ENCODE measurements around the gene POC1A.
"Not testable (repeated sequence)": the region's sequence is repeated elsewhere in the genome, so short reads cannot be mapped to it uniquely, and the experiment has no call there.

Gene POC1A

DNA sequence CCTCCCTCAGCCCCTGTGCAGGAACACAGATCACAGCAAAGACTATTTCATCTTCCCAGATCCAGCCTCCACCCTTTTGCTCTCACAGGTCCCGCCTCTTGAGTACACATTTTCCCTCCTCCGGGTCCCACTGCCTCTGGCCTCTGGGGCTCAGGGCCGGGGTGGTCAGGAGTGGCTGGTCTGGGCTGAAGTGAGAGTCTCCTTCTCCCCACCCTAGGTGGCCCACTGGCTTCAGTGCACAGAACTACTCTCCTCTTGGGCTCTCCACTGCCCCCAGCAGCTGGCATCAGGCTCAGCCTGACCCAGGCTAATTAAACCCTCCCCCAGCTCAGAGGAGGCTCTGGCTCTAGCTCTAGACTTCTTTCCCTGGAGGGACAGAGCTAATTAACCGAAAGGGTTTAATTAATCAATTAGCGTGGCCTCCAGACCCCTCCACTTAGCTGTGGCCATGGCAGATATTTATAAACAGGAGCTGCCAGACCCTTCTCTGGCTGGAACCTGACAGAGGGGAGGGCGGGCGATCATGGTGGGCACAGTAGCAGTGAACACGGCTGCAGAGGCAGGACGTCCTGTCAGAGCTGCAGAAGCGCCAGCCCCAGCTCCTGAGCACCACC lies 113.0 kb downstream of the POC1A start:
- no peak for DNase-seq

DNA sequence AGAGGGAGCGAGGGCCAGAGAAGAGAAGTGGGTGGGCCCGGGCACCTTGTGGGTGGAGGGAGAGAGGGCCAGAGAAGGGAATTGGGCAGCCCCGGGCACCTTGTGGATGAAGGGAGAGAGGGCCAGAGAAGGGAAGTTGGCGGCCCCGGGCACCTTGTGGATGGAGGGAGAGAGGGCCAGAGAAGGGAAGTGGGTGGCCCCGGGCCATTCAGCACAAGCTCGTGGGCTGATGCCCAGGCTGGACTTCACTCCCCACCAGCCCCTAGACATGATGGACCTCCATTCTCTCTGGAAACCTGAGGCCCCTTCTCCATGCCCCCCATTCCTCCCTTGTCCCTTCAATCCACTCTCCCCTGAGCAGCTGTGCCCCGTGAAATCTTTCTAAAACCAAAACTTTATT lies 113.6 kb downstream of the POC1A start:
- no peak for DNase-seq

DNA sequence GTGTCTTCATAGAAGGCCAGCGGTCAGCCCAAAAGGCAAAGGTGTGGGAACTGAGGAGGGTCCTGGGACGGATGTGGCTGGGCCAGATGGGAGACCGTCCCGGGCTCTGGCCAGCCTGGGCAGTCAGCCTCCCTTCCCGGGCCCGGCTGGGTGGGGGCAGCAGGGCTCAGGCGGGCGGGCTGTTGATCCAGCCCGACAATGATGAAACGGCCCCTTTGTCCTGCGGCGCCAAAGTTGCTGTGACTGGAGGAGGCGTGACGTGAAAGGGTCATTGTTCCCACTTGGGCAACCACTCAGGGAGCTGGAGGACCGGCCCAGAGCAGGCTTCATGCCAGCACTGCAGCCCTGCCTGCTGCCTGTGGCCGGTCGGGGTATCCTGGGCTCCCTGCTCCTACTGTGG lies 114.4 kb downstream of the POC1A start:
- DNase-seq = no peak

DNA sequence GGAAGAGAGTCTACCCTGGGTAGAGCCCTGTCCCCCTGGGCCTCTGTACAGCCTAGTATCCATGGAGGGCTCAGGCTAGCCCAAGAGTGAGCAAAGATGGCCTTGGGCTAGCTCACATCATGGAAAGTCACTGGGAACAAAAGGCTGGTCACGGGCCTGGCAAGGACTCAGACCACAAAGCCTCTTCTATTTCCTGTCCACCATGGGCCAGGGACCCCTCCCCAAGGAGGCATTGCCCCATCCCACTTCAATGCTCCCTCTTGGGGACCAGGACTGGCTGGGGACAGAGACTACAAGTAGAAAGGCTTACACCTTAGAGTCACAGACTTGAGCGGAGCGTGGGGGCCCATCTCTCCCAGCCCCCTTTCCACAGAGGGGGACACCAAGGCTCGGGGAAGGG lies 114.8 kb downstream of the POC1A start:
- DNase-seq = no peak

DNA sequence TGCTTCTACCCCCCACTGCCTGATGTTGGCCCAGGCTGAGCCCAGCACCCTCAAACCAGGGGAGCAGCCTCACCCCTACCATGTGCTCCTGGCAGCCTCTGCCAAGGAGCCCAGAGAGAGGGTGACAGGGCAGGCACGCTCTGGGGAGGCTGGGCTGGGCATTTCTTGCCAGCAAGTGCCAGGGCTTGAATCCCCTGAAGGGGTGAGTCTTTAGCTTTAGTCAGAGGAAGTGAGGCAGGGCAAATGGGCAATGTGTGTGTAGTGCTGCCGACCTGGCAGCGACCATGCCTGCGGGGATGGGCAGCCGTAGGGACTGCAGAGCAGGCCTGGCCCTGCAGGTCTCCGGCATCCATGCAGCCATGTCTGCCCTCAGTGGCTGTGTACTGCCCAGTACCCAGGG lies 116.0 kb downstream of the POC1A start:
- DNase-seq = no peak

DNA sequence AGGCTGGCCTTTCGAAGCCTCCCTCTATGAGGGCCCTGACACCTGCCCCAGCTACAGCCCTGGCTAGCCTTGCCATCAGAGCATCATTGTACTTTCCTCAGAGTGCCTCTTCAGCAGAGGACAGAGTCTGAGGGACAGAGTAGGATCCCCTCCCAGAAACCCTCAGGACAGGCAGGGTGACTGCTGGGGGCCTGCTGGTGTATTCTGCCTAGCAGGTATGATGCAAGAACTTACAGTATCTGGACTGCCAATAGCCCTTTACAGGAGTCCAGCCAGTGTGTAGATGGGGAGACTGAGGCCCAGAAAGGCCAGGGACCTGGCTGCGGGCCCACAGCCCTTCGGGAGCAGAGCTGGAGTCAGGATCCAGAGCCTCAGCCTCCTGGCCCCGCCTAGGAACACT lies 116.9 kb downstream of the POC1A start:
- no peak for DNase-seq

DNA sequence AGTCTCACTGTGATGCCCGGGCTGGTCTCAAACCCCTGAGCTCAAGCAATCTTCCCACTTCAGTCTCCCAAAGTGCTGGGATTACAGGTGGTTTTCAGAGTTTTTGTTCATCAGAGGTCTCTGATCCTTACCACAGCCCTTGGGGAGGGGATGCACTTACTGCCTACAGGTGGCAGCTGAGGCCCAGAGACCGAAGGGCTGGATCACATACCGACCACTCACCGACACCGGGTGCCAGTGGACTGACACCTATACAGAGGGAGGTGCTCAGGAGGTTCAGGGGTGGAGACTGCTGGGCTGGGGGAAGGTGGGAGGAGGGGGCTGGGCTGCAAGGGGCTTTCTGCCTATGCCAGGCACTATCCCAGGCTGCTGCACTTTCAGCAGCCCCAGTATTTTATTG lies 117.4 kb downstream of the POC1A start:
- peak; percentile 22 to 48 for DNase-seq

- DNase-seq = no peak
These were observed 118.0 kb downstream of the POC1A start for GRCh38 chr3:52036222-52036694.

DNA sequence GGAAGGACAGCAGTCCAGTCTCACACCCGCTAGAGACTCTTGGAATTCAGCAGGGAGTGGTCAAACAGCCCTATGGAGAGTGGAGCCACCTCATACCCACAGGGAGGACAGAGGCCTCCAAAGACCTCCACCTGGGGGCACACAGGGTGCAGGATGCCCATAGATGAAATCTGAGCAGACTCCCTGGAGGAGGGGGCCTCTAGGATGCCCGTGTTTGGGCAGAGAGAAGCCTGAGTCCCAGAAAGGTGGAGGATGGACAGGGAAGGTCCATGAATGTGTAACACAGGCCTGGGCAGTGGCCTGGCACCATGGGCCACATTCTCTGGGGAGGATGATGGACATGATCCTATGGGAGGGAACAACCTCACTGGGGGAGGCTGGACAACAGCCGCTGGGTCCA lies 119.6 kb downstream of the POC1A start:
- no peak for DNase-seq

DNA sequence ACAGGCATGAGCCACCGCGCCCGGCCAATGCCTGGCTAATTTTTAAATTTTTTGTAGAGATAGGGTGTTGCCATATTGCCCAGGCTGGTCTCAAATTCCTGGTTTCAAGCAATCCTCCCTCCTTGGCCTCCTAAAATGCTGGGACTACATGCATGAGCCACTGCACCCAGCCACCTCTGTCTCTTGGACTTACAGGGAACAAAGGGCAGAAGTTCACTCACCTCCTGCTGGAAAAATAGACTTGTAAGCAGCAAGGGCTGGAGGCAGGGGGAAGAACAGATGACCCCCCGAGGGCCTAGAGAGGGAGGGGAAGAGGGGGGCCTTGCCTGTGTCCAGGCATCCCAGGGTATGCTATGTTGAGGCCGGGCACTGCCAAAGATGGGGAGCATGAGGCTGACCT lies 120.0 kb downstream of the POC1A start:
- no peak for DNase-seq

- not testable (repeated sequence) for DNase-seq
These were observed 120.5 kb downstream of the POC1A start for GRCh38 chr3:52033748-52034147.

- DNase-seq = no peak
These were observed 121.4 kb downstream of the POC1A start for GRCh38 chr3:52032702-52033408.

- no peak for DNase-seq
These were observed 122.3 kb downstream of the POC1A start for GRCh38 chr3:52031896-52032295.

DNA sequence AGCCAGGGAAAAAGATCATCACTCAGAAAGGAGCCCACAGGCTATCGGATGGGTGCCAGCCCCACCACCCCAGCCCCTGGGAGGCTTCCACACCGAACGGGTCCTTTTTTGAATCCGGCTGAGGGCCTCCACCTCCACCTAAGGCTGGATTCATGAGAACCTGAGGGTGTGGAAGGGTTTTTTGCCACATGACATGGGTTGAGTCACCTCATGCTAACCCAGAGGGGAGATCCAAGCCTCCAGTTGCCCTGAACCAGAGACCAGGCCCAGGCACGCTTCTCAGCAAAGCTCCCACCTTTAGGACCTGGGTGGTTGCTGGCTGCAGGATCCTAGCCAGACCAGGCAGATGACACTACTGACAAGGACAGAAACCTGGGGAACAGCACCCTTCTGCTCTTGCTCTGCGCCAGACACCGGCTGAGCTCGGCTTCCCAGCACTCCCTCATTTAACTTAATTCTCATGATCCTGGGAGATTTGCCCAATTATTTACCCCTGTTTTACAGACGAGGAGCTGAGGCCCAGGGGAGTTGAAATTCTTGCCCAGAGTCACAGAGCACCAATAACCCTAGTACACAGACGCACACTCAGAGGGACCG lies 123.4 kb downstream of the POC1A start:
- no peak for DNase-seq

GRCh38 chr3:52029535-52029934 lies 124.7 kb downstream of the POC1A start:
- DNase-seq = no peak

- no peak for DNase-seq
These were observed 125.2 kb downstream of the POC1A start for GRCh38 chr3:52029053-52029452.

DNA sequence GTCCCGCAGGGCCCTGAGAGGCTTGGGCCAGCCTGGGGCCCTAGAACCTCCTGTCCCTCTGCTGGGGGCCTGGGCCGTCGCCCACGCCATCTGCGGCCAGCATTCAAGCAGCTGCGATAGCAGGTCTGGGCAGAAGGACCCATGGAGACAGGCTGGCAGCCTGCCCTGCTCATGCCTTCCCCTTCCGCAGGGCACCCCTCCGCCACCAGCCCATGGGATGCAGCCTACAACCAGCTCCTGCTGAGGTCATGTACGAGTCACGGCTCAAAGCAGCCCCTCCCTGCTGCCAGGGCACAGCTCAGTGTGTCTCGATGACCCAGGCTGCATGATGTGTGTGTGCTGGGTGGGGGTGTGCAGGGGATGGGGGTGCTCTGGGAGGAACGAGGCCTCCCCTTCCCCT lies 125.7 kb downstream of the POC1A start:
- DNase-seq = no peak

DNA sequence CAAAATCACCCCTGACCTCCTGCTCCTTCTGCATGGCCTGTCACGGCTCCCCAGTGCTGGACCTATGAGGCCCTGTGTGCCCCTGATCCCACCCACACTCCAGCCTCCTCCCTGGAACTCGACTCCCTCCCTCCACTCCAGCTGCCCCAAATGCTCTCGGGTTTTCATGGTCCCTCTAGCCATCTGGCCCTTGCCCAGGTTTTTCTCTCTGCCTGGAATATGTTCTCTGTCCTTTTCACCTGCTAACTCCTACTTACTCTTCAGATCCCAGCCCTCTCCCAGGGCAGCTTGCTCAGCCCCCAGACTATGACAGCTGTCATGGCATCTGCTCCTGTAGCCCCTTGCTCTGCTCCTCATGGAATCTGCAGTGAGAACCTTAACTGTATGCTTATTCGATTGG lies 128.2 kb downstream of the POC1A start:
- no peak for DNase-seq

DNA sequence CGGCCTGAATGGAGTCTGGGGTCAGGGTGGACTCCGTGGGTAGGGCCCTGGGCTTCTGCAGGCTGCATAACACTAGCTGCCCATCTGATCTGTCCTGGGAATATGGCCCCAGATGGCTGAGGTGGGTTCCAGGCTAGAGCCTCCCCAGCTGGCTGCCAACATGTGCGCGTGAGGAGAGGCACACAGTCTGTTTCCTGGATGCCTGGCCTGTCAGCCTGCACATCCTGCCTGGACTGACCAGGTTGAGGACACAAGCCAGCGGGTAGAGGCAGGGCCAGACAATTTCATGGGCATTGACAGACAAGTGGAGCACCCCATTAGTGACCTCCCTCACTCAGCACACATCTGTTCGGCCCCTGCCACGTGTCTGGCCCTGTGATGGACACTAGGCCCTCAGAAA lies 128.8 kb downstream of the POC1A start:
- no peak for DNase-seq
